Measurements from ENCODE around the gene INPP5E. TPM values are rescaled to one million over a fixed set of nuclear protein-coding genes. Genes with fewer than 3 reads are reported as not detected.

INPP5E gene
- total RNA-seq, 2 donors from 2014 or later: 11.9 to 12.5 TPM

DNA sequence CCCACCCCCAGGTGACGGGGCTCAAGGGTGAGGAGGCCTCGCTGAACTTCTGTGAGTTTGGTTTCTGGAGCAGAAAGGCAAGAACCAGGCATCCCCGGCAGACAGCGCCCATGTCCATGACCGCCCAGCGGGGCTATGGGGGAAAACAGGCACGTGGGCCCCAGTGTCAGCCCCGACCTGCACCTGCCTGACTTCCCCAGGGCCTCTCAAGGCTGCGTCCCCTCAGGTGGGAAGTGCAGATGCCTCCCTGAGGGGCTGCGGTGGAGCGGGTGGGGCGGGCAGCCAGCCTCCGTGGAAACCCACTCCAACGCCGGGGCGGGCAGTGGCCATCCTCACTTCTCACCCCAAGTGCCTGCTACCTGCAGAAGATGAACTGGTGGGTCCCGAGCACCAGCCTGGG lies 59.3 kb downstream of the INPP5E start:
- no peak for DNase-seq (ENCODE audit: low spot score)
- Histone ChIP-seq H3K4me3 (no peak overlapping the region), H3K4me1 (ENCODE audit: control insufficient read depth in 1 of 2, low read depth in 2 of 2) (no peaks in the 10 kb centered on the region), H3K27me3 (replicated peaks; ENCODE audit: insufficient read depth) (no peaks in the 10 kb centered on the region), H3K27ac (no peak overlapping the region), H3K9me3 (no peaks in the 10 kb centered on the region), H3K36me3 (peaks cover 17% of the 10 kb centered on the region)
- ATAC-seq (ENCODE audit: insufficient number of reproducible peaks, low FRiP score, low read depth): no peak
- TF ChIP-seq, protein P1, sequence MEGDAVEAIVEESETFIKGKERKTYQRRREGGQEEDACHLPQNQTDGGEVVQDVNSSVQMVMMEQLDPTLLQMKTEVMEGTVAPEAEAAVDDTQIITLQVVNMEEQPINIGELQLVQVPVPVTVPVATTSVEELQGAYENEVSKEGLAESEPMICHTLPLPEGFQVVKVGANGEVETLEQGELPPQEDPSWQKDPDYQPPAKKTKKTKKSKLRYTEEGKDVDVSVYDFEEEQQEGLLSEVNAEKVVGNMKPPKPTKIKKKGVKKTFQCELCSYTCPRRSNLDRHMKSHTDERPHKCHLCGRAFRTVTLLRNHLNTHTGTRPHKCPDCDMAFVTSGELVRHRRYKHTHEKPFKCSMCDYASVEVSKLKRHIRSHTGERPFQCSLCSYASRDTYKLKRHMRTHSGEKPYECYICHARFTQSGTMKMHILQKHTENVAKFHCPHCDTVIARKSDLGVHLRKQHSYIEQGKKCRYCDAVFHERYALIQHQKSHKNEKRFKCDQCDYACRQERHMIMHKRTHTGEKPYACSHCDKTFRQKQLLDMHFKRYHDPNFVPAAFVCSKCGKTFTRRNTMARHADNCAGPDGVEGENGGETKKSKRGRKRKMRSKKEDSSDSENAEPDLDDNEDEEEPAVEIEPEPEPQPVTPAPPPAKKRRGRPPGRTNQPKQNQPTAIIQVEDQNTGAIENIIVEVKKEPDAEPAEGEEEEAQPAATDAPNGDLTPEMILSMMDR (IDR thresholded peaks at IDR 0.05): no peak

GRCh38 chr9:136379891-136380290 lies 59.8 kb downstream of the INPP5E start:
- ATAC-seq (ENCODE audit: insufficient number of reproducible peaks, low FRiP score, low read depth): no peak
- no peaks in the 10 kb centered on the region for H3K9me3 ChIP-seq
- no peaks in the 10 kb centered on the region for H3K27me3 ChIP-seq (replicated peaks; ENCODE audit: insufficient read depth)
- DNase-seq (ENCODE audit: low spot score): no peak
- H3K36me3 ChIP-seq: peaks cover 17% of the 10 kb centered on the region
- TF ChIP-seq, protein P1 (IDR thresholded peaks at IDR 0.05): no peak
- H3K4me1 ChIP-seq (ENCODE audit: control insufficient read depth in 1 of 2, low read depth in 2 of 2): no peaks in the 10 kb centered on the region
- H3K27ac ChIP-seq: no peak overlapping the region
- H3K4me3 ChIP-seq: no peak overlapping the region

- no peaks in the 10 kb centered on the region for H3K27me3 ChIP-seq (replicated peaks; ENCODE audit: insufficient read depth)
- ATAC-seq (ENCODE audit: insufficient number of reproducible peaks, low FRiP score, low read depth): no peak
- no peak for DNase-seq (ENCODE audit: low spot score)
- TF ChIP-seq, protein P1 (IDR thresholded peaks at IDR 0.05): no peak
- H3K4me1 ChIP-seq (ENCODE audit: control insufficient read depth in 1 of 2, low read depth in 2 of 2): no peaks in the 10 kb centered on the region
- H3K4me3 ChIP-seq: no peak overlapping the region
- peaks cover 17% of the 10 kb centered on the region for H3K36me3 ChIP-seq
- H3K9me3 ChIP-seq: no peaks in the 10 kb centered on the region
- no peak overlapping the region for H3K27ac ChIP-seq
Observed at GRCh38 chr9:136379401-136379800, 60.2 kb downstream of the INPP5E start.

DNA sequence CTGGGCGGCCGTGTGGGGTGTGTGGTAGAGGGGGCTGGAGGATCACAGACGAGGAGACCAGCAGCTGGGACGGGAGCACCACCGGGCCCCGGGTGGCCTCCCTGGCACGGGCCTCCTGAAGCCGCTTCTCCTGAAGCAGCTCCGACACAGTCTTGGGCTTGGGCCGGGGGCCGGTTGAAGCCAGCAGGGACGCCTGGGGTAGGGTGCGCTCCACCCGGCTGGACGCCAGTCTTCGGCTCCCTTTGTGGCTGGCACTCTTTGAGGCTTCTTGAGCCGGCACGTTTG lies 60.7 kb downstream of the INPP5E start:
- TF ChIP-seq, protein P1 (IDR thresholded peaks at IDR 0.05): no peak
- H3K36me3 ChIP-seq: peaks cover 17% of the 10 kb centered on the region

More for the DNA sequence above, 60.7 kb downstream of the INPP5E start:
- Histone ChIP-seq H3K27ac (no peak overlapping the region), H3K4me1 (ENCODE audit: control insufficient read depth in 1 of 2, low read depth in 2 of 2) (no peaks in the 10 kb centered on the region), H3K27me3 (replicated peaks; ENCODE audit: insufficient read depth) (no peaks in the 10 kb centered on the region), H3K4me3 (no peak overlapping the region), H3K9me3 (no peaks in the 10 kb centered on the region)
- DNase-seq (ENCODE audit: low spot score): no peak
- no peak for ATAC-seq (ENCODE audit: insufficient number of reproducible peaks, low FRiP score, low read depth)

Other genes starting within 250 kb of the INPP5E start
- gene LHX3, start 234.7 kb downstream of the INPP5E start, total RNA-seq: not detected
- gene QSOX2, start 194.0 kb downstream of the INPP5E start, total RNA-seq: 10 to 100 TPM in 1 of 2 donors, 1 to 10 TPM in 1; 7.2 to 13.5 TPM
- gene CCDC187, start 135.8 kb downstream of the INPP5E start, total RNA-seq: not detected
- 10 to 100 TPM; 29.2 to 33.6 TPM for gene GPSM1, start 112.3 kb downstream of the INPP5E start, total RNA-seq
- gene DNLZ, start 76.1 kb downstream of the INPP5E start, total RNA-seq: 10 to 100 TPM; 39.4 to 41.3 TPM
- gene CARD9, start 66.2 kb downstream of the INPP5E start, total RNA-seq: 1 to 10 TPM; 1.4 to 6.6 TPM
- 1 to 10 TPM; 8.0 to 8.5 TPM for gene SNAPC4, start 39.7 kb downstream of the INPP5E start, total RNA-seq
- 10 to 100 TPM; 25.3 to 43.1 TPM for gene ENTR1, start 29.2 kb downstream of the INPP5E start, total RNA-seq
- gene PMPCA, start 29.2 kb downstream of the INPP5E start, total RNA-seq: 10 to 100 TPM; 28.7 to 43.0 TPM
- 10 to 100 TPM; 59.0 to 72.8 TPM for gene SEC16A, start 43.2 kb upstream of the INPP5E start, total RNA-seq
- gene NOTCH1, start 106.2 kb upstream of the INPP5E start, total RNA-seq: 10 to 100 TPM; 40.9 to 48.1 TPM
- 10 to 100 TPM; 42.0 to 56.5 TPM for gene EGFL7, start 223.1 kb upstream of the INPP5E start, total RNA-seq
- gene AGPAT2, start 247.6 kb upstream of the INPP5E start, total RNA-seq: 10 to 100 TPM; 50.2 to 66.8 TPM